IPS DF 19.7 (cell line): ENCODE data around the gene REV1.
"Not testable (repeated sequence)": the region's sequence is repeated elsewhere in the genome, so short reads cannot be mapped to it uniquely, and the experiment has no call there.

Experiments
- DNase-seq: peaks from one replicate; pipeline ENCODE4 v3.0.0-alpha.2; 2013; ENCODE audit warnings: low read depth, low spot score

The REV1 gene

DNA sequence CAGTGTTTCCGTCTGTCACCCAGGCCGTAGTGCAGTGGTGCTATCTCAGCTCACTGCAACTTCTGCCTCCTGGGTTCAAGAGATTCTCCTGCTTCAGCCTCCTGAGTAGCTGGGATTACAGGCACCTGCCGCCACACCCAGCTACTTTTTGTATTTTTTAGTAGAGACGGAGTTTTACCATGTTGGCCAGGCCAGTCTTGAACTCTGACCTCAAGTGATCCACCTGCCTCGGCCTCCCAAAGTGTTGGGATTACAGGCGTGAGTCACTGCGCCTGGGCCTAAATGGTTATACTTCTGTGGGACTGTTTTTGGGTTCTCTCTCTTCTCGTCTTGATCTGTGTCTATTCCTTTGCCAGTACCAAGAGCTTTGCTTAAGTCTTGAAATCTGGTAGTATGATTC, 135.0 kb downstream of the REV1 start:
- DNase-seq = not testable (repeated sequence)

DNA sequence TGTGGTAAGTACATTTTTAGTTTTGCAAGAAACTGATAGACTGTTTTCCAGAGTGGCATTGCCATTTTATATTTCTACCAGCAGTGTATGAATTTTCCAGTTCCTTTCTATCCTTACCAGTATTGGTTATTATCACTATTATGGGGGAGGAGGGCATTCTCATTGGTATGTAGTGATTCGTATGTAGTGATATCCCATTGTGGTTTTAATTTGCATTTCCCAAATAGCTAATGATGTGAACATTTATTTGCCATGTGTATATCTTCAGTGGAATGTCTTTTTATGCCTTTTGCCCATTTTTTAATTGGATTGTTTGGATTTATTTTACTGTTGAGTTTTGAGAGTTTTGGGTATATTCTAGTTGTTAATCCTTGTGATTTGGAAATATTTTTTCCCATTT, 135.7 kb downstream of the REV1 start:
- DNase-seq = no peak
